ENCODE measurements around the gene GPC3. TPM values are rescaled to one million over a fixed set of nuclear protein-coding genes. Genes with fewer than 3 reads are reported as not detected.

The GPC3 gene
- total RNA-seq, 1 donor = under 0.01 TPM

DNA sequence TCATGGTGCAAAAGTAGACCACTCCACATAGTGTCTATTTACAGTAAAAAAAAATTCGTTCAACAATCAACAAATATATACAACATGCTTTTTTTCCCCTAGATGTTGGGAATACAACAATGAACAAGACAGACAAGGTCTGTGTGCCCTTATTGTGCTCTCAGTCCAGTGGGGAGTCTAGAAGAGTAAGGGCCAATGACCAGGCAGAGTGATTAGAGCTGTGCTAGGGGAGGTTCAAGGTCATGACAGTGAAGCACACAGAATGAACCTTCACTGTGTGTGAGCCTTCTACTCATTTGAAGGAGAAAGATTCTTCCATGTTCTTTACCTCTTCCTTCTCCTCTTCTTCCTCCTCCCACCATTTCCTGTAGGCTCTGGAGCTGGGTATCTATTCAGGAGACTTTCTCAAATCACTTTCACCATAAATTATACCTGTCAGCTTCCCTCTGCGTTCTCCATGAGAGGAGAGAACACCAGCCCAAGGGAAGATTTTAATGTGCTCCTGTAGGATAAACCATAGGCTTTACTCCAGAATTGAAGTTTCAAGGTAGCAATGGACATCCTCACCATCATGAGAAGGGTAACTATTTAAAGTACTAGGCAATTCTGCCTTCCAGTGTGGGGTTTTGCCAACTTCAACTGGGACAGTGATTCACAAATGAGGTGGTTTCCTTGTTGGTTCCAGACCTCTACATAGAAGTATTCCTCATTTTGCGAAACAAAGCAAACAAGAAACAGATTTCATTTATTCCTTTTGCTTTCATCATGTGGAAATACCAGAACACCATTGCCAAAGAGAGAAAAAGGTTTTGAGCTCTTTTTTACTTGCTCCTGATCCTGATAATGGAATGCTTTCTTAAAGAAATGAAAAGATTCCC, 323.2 kb downstream of the GPC3 start:
- DNase-seq (ENCODE audit: low read depth in 2 of 3, low spot score in 2 of 3) = no peak

DNA sequence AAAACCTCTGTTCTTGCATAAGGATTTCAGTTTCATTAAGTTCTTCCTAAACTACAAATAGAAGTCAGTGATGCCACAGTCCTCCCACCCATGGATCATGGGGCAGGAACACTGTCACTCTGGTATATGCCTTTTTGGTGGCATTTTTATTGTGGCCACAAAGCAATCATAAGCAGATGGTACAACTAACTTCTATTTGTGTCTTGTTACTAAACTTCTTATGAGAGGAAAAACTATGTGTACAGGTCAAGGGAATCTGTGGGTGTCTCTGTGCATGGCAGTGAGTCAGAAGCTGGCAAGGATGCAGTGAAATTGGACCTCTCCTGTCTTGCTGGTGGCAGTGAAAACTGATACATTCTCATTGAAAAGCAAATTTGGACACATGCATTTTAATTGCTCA, 325.1 kb downstream of the GPC3 start:
- no peak for DNase-seq (ENCODE audit: low read depth in 2 of 3, low spot score in 2 of 3)

DNA sequence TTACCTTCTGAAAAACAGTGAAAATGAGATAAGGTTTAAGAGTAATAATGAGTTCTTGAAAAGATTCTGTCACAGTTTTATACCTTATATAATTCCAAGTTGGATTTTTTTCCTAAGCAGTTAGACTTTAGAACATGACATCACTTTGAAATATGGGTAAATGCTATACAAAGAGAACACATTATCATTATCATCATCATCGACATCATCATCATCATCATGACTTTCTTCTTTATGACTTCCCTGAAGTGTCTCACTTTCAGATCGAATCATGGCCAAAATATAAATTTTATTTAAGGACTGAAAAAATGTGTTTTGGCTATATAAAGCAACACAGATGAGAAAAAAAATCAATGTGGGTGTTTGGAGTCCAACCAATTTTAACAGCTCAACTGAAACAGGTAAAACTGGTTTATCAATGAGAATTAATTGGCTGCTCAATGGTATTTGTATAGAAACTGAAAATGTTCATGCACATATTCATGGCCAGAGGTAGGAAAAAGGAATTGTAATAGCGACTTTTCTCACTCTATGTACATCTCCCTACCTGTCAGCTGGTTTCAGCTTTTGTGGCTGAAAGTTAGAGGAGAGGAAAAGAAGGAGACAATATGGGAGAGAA, 327.0 kb downstream of the GPC3 start:
- no peak for DNase-seq (ENCODE audit: low read depth in 2 of 3, low spot score in 2 of 3)

DNA sequence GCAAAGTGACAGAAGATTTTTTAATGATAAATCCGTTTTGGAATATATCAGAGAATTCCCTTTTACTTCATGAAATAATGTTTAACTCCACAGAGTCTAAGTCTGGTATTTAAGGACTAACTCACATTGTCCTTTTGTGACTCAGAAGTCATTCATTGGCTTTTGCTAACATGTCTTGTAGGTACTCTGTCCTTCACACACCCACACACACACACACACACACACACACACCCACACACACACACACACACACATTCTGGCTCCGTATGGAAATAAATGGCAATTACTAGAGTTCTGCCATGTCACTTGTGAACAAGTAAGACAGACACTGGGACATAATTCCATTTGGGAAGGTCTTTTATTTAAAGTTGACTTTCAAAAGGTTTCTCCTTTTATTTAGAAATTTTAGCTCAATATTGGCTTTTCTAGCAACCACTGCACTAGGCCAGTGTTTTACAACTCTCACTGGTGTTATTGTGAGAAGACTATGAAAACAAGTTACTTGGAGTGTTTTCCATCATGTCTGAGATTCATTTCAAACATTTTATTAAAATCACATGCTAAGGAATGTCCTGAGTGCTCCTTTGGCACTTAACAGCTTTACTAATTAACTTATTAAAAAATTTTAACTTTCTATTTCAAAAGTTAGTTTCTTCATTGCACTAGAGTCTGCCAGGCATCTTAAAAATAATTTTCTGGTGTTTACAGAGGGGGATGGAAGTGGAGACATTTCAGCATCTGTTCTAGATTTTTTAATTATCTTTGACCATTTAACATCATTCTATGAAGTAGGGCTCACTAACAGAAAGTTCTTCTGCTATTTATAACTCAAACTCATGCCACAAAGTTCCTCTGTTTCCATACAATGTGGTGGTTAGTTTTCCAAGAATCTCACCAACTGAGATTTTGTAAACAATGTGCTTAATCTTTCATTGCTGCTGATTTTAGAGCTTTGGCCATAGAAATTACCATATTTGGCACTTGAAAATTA, 329.8 kb downstream of the GPC3 start:
- no peak for DNase-seq (ENCODE audit: low read depth in 2 of 3, low spot score in 2 of 3)

DNA sequence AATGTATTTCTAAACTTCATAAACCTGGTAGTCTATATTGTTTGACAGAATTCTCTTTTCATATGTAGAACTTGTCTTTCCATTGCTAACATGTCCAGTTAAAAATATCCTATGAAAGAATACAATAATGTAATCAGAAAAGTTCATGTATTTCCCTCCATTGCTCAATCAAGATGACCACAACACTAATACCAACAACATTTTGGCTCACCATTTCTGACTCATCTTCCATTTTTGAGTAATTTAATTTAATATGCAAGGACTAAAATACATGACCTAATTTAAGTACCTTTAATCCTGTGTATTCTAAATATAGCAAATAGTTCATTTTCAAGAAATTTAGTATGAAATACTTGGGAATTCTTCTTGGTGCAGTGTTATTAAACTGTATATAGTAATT, 330.6 kb downstream of the GPC3 start:
- no peak for DNase-seq (ENCODE audit: low read depth in 2 of 3, low spot score in 2 of 3)

DNA sequence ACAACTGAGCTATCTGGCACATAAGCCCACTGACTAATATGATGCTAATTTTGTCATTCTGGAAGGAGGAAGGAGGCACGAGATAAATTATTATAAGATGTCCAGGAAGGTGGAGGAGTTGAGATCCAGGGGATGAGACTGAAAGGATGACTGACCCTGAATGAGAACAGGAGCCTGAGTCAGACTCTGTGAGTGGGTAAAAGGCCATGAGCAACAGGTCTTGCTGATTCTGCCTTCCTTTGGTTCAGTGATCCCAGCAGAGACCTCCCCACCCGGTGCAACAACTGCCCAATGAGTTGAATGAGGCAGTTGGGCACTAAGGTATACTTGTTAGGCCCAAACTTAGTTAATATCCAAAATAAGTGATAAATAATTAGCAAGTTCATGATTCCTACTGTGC, 332.0 kb downstream of the GPC3 start:
- DNase-seq (ENCODE audit: low read depth in 2 of 3, low spot score in 2 of 3) = no peak

DNA sequence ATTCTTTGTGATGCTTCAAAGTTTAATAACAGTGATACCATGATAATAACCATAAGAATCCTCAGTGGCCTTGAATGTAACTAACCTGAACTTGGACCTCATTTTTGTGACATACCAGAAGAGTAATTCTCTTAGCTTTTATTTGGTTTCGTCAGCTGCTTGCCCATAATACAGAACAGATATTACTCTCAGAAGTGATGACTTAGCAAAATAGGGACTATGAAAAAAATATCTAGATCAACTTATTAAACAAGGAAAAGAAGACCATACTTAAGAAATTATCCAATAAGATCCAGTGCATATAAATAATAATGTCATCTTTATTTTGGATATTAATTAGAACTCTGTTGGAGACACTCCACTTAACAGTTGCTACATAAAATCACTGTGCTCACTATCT, 333.2 kb downstream of the GPC3 start:
- no peak for DNase-seq (ENCODE audit: low read depth in 2 of 3, low spot score in 2 of 3)

DNA sequence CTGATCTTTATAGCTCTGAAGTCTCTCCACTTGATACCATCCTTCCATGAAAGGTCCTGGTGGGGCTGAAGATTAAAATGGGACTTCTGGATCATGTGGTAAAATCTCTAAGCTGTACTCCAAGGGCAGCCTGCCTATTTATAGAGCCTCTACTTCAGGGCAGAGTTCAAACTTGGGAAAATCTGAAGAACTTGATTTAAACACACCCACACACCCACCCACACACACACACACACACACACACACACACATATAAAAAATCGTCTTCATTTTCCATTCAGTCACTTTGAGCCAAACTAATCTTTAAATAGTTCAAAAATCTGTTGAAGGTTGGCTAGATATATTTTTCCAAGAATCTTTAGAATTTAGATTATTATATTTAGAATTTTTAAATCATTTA, 335.2 kb downstream of the GPC3 start:
- DNase-seq (ENCODE audit: low read depth in 2 of 3, low spot score in 2 of 3) = no peak

DNA sequence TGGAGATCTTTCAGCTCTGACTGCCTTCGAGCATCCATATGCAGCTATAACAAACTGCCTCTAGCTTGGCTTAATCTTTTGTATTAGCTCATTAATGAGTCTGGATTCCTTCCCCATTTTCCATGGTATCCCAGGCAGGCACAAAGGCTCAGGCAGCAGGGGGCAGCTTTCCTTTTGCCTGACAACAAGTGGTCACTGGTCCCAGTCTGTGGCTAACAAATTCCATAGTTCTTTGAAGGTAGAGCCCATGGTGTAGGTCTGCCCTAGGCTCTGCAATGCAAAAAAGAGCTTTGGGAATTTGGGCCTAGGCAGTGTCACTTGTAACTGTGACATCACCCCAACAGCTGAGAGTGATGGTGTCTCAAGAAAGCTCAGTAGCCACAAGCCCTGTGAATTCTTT, 335.7 kb downstream of the GPC3 start:
- DNase-seq (ENCODE audit: low read depth in 2 of 3, low spot score in 2 of 3) = no peak

DNA sequence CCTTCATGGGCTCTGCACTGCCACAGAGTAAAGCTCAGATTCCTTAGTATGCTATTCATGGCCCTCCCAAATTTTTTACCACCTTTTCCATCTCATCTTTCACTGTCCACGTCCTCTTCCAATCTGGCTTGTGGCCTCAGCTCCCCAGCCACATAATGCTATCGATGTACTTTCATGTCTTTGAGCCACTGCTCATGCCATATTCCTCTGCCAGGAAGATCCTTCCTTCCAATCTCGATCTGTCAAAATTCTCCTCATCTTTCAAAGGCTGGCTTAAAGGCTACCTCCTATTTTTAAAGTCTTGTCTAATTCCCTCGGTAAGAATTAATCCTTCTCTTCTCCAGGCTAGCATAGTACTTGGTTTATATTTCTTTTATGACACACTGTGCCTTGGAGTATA, 336.8 kb downstream of the GPC3 start:
- no peak for DNase-seq (ENCODE audit: low read depth in 2 of 3, low spot score in 2 of 3)

DNA sequence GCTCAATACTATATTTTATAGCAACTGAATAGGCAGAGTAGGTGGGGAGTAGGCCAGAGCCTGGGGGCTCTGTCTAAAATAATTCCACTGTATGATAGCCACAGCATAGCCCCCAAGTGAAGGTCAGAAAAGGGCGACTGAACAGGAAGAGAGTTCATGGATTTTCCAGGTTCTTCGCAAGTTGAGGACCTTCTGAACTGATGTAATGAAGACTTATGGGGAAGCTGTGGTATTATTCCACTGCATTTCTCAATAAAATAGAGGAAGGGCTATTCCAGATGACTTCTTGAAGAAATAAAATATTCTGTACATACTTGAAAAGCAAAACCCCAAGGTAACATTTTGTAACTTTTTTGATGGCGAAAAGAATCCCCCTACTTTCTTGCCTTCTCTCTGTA, 338.7 kb downstream of the GPC3 start:
- no peak for DNase-seq (ENCODE audit: low read depth in 2 of 3, low spot score in 2 of 3)

DNA sequence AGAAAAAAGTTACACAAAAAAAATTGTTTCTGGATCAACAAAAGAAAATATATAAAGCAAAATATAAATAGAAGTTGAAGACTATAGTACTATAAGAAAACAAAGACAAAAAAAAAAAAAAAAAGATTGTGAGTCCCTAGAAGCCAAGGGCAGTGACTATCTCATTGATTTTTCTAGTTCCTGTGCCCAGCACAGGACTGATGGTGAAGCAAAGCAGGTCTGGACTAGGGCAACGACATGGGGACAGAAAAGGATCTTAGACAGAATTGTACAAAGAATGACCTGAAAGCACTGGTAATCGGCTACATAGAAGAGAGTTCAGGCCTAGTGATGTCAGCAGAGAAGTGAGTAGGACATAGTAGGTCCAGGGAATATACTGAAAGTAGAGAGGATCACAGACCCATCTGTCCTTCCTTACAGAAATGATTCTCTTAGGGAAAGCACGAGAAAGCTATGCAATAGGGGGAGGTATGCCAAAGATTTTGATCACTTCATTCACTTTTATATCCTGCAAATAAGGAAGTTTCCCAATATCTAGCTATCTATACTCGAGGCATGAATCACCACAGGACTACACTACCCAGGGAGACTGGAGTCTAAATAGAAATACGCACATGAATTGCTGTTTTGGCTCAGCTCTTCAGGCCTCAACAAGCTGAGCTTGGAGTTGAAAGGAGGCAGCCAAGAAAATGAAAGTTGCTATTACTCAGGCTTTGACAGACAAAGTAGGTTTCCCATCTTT, 339.2 kb downstream of the GPC3 start:
- no peak for DNase-seq (ENCODE audit: low read depth in 2 of 3, low spot score in 2 of 3)

DNA sequence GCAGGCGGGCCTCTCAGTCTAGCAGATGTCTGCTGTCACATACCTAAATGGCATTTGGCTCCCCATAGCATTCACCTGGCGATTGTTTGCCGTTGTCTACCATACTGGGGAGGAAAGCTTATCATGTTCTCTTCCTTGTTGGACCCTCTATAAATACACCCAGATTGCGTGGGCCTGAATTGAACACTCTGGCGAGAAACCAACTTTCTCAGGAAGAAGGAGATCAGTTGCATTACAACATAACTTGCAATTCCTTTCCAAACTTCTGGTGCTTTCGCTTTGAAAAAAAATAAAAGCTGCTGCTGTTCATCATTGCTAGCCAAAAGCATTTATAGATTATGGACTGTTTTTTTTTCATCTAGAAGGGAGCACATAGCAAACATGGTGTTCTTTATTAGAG, 340.1 kb downstream of the GPC3 start:
- DNase-seq (ENCODE audit: low read depth in 2 of 3, low spot score in 2 of 3) = no peak

DNA sequence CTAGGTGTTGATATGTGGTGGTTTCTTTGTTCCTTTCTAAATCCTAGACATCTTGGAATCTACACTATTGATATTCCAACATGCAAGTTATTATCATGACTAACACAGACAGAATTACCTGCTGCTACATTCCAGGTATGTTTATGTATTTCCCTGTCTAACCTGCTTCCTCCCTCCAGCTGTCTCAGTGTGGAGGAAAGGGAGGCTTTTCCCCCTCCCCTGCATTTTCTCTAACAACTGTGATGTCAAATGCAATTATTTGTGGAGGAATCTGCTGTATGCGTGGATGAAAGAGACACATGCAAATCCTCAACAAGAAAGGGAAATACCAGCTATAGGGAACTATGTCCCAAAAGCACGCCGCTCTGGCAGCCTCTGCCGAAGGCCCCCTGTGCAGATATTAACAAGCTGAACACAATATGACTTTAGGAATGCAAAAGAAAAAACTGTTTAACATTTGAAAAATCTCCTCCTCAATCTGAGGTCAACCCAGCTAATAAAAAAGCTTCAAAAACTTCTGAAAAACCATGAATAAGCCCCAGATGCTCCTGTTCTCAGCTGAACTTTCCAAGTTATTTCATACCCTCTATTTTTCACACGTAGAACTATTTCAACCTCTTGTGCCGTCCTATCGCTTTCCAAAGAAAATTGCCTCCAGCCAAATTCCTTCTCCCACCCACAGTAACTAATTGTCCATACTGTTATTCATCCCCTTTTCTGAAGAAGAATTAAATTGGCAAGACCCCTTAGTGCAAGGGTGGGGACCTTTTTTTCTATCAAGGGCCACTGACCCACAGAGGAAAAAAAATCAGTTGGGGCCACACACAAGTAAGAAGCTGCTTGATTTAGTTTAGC, 345.0 kb downstream of the GPC3 start:
- DNase-seq (ENCODE audit: low read depth in 2 of 3, low spot score in 2 of 3) = no peak

DNA sequence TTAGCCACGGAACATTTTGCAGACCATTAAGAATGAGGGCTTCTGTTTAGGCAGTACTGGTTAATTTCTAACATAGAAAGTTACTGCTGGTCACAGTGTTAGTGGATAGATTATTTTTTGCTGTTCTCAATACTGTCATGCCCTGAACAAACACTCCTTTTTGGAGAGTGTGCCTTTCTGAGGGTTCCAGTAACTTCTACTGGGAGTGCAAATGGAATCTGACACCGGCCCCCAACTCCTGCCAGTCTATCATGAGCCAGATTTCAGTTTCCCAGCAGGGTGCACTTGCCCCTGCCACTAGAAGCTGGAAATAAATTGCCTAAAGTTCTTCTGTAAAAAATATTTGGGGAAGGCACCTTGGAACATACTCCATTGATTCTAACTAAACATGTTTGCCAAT, 345.7 kb downstream of the GPC3 start:
- DNase-seq (ENCODE audit: low read depth in 2 of 3, low spot score in 2 of 3) = no peak

DNA sequence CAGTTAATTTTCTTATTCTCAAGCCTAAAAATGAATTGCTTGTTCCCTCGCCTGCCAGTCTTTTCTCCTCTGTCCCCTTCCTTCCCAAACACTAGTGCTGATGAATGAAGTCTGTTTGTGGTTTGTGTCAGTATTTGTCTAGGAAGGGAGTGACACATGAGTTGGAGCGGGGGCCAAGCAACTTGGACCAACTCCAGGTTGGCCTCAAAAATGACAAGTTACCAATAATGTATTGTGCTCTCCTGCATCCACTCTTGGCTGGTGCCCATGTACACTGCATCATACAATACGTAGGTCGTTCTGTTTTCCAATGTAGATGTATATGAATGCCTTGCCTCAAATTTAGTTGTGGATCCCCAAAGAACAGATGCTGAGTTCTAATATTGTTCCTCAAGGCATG, 347.1 kb downstream of the GPC3 start:
- no peak for DNase-seq (ENCODE audit: low read depth in 2 of 3, low spot score in 2 of 3)

DNA sequence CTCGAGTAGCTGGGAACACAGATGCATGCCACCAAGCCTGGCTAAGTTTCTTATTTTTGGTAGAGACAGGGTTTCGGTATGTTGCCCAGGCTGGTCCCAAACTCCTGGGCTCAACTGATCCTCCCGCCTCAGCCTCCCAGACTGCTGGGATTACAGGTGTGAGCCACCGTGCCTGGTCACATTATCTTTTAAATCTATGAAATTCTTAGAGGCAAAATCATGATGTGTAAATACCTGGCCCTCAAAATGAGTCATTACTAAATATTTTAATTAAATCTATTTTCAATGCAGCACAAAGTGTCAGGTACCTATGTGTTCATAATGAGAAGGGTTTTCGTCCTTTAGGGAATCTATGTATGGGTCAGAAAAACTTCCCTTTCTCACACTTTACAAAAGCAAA, 347.6 kb downstream of the GPC3 start:
- no peak for DNase-seq (ENCODE audit: low read depth in 2 of 3, low spot score in 2 of 3)

DNA sequence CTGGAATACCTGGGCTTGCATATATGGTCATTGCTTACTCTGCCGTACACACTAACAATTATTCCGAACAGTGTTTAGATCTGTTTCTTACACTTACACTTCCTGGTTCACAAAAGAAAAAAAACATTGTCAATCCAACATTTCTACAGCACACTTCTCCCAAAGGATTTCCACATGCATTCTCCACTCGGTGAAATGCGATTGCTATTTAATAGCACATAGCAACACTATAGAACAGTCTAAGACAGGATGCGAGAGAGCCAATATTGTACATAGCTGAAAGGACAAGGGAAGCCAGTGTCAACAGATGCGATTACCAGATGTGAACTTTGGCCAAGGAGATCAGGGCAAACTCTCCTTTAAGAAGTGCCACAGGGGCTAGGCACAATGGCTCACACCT, 349.4 kb downstream of the GPC3 start:
- DNase-seq (ENCODE audit: low read depth in 2 of 3, low spot score in 2 of 3) = no peak

DNA sequence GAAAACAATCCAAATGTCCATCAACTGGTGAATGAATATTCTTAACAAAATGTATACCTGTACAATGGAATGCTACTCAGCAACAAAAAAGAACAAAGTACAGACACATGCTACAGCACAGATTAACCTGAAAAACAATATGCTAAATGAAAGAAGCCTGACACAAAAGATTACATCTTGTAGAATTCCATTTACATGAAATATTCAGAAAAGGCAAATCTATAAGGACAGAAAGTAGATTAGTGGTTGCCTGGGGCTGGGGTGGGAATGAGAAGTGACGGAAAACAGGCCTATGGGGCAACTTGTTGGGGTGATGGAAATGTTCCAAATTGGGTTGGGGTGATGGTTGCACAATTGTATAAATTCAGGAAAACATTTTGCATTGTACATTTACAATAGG, 351.0 kb downstream of the GPC3 start:
- no peak for DNase-seq (ENCODE audit: low read depth in 2 of 3, low spot score in 2 of 3)

DNA sequence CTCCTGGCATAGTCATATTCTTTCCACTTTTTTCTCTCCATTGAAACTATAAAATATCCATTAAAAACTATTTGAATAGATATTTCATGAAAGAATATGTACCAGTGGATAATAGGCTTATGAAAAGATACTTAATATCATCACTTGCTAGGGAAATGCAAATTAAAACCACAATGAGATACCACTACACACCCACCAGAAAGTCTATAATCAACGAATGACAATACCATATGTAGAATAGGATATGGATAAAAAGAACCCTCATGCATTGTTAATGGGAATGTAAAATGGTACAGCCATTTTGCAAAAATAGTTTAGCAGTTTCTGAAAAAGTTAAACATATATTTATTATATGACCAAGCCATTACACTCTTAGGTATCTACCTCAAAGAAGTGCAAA, 351.4 kb downstream of the GPC3 start:
- no peak for DNase-seq (ENCODE audit: low read depth in 2 of 3, low spot score in 2 of 3)
